GM23338 (cell line): ENCODE data around the gene MAST4.

Source experiments
- CREB1 ChIP-seq: fragments of 250-450 bp; sonication (Bioruptor Pico); IDR thresholded peaks from 2 replicates; pipeline ENCODE4 v1.5.0; 2020; ENCODE audit warnings: low read depth, mild to moderate bottlenecking, moderate library complexity
- CTCF ChIP-seq, 2 experiments: fragments of 200-600 bp in 1 of 2; sonication (generic) in 1 of 2; conservative IDR thresholded peaks; 2 replicates each; pipeline versions ENCODE4 v1.5.1 to v1.6.1; 2016 to 2017; ENCODE audit warnings: antibody characterized with exemption in 2 of 2, low read depth in 2 of 2, mild to moderate bottlenecking in 2 of 2, moderate library complexity in 1 of 2
- ETS1 ChIP-seq: IDR thresholded peaks from 2 replicates; pipeline ENCODE4 v1.6.1; 2016; ENCODE audit warnings: antibody characterized with exemption
- EZH2 ChIP-seq: fragments of 200-600 bp; sonication (generic); IDR thresholded peaks from one replicate; pipeline ENCODE4 v1.8.0; 2017; ENCODE audit warnings: antibody characterized with exemption, mild to moderate bottlenecking, low read depth; ENCODE audit not compliant: unreplicated experiment
- EZH2phosphoT487 ChIP-seq: fragments of 200-600 bp; sonication (generic); IDR thresholded peaks from one replicate; pipeline ENCODE4 v1.8.1; 2018; ENCODE audit warnings: antibody characterized with exemption; ENCODE audit not compliant: unreplicated experiment
- JUNB ChIP-seq: IDR thresholded peaks from one replicate; pipeline ENCODE4 v1.6.1; 2016; ENCODE audit warnings: antibody characterized with exemption; ENCODE audit not compliant: unreplicated experiment
- NANOG ChIP-seq: IDR thresholded peaks from 2 replicates; pipeline ENCODE4 v1.6.1; 2016; ENCODE audit warnings: antibody characterized with exemption, borderline replicate concordance
- POLR2AphosphoS5 ChIP-seq: IDR thresholded peaks from 2 replicates; pipeline ENCODE4 v1.6.1; 2016; ENCODE audit warnings: antibody characterized with exemption, low read depth
- STAT1 ChIP-seq: IDR thresholded peaks from one replicate; pipeline ENCODE4 v1.6.1; 2016; ENCODE audit warnings: antibody characterized with exemption; ENCODE audit not compliant: unreplicated experiment
- ZNF114 ChIP-seq: fragments of 250-450 bp; sonication (Bioruptor Pico); IDR thresholded peaks from 2 replicates; pipeline ENCODE4 v1.5.0; 2020; ENCODE audit warnings: mild to moderate bottlenecking, moderate library complexity
- ZNF331 ChIP-seq: fragments of 250-450 bp; sonication (Bioruptor Pico); IDR thresholded peaks from 2 replicates; pipeline ENCODE4 v1.5.0; 2020; ENCODE audit warnings: low read depth, mild to moderate bottlenecking, moderate library complexity
- TF ChIP-seq, protein P1 (sequence below): IDR thresholded peaks from one replicate; pipeline ENCODE4 v1.6.1; 2018; ENCODE audit warnings: antibody characterized with exemption; ENCODE audit not compliant: unreplicated experiment
- TF ChIP-seq, protein P2 (sequence below): fragments of 250-450 bp; sonication (Bioruptor Pico); IDR thresholded peaks from 2 replicates; pipeline ENCODE4 v1.5.0; 2020; ENCODE audit warnings: mild to moderate bottlenecking, moderate library complexity

DNA sequence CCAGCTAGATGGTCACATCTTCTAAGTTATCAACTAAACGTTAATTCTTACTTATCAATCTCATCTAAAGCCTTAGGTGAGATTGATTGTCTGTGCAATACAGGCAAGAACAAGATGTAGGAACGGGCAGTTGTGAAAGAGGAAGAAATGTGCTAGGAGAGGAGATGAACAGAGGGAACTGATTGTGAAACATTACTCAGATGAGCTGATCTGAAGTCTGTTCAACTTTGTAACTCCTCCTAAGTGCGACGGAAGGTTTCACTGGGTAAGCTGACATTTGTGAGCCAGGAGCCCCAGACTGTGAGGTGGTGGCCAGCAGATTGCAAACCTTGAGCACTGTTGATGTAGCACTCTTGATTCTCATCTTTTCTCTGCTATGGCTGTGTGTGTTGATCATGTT lies 396.4 kb downstream of the MAST4 start:
- TF ChIP-seq POLR2AphosphoS5 (no peak), ZNF114 (CRISPR knock-in tag) (no peak), CTCF (conservative IDR thresholded peaks at IDR 0.05; ENCODE audit: low read depth in 2 of 2) (no peak), EZH2phosphoT487 (no peak), EZH2 (no peak), JUNB (no peak), STAT1 (no peak), ZNF331 (CRISPR knock-in tag) (no peak), NANOG (no peak), CREB1 (CRISPR knock-in tag) (no peak), ETS1 (no peak)
- TF ChIP-seq, protein P1, sequence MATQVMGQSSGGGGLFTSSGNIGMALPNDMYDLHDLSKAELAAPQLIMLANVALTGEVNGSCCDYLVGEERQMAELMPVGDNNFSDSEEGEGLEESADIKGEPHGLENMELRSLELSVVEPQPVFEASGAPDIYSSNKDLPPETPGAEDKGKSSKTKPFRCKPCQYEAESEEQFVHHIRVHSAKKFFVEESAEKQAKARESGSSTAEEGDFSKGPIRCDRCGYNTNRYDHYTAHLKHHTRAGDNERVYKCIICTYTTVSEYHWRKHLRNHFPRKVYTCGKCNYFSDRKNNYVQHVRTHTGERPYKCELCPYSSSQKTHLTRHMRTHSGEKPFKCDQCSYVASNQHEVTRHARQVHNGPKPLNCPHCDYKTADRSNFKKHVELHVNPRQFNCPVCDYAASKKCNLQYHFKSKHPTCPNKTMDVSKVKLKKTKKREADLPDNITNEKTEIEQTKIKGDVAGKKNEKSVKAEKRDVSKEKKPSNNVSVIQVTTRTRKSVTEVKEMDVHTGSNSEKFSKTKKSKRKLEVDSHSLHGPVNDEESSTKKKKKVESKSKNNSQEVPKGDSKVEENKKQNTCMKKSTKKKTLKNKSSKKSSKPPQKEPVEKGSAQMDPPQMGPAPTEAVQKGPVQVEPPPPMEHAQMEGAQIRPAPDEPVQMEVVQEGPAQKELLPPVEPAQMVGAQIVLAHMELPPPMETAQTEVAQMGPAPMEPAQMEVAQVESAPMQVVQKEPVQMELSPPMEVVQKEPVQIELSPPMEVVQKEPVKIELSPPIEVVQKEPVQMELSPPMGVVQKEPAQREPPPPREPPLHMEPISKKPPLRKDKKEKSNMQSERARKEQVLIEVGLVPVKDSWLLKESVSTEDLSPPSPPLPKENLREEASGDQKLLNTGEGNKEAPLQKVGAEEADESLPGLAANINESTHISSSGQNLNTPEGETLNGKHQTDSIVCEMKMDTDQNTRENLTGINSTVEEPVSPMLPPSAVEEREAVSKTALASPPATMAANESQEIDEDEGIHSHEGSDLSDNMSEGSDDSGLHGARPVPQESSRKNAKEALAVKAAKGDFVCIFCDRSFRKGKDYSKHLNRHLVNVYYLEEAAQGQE = no peak
- TF ChIP-seq, protein P2, sequence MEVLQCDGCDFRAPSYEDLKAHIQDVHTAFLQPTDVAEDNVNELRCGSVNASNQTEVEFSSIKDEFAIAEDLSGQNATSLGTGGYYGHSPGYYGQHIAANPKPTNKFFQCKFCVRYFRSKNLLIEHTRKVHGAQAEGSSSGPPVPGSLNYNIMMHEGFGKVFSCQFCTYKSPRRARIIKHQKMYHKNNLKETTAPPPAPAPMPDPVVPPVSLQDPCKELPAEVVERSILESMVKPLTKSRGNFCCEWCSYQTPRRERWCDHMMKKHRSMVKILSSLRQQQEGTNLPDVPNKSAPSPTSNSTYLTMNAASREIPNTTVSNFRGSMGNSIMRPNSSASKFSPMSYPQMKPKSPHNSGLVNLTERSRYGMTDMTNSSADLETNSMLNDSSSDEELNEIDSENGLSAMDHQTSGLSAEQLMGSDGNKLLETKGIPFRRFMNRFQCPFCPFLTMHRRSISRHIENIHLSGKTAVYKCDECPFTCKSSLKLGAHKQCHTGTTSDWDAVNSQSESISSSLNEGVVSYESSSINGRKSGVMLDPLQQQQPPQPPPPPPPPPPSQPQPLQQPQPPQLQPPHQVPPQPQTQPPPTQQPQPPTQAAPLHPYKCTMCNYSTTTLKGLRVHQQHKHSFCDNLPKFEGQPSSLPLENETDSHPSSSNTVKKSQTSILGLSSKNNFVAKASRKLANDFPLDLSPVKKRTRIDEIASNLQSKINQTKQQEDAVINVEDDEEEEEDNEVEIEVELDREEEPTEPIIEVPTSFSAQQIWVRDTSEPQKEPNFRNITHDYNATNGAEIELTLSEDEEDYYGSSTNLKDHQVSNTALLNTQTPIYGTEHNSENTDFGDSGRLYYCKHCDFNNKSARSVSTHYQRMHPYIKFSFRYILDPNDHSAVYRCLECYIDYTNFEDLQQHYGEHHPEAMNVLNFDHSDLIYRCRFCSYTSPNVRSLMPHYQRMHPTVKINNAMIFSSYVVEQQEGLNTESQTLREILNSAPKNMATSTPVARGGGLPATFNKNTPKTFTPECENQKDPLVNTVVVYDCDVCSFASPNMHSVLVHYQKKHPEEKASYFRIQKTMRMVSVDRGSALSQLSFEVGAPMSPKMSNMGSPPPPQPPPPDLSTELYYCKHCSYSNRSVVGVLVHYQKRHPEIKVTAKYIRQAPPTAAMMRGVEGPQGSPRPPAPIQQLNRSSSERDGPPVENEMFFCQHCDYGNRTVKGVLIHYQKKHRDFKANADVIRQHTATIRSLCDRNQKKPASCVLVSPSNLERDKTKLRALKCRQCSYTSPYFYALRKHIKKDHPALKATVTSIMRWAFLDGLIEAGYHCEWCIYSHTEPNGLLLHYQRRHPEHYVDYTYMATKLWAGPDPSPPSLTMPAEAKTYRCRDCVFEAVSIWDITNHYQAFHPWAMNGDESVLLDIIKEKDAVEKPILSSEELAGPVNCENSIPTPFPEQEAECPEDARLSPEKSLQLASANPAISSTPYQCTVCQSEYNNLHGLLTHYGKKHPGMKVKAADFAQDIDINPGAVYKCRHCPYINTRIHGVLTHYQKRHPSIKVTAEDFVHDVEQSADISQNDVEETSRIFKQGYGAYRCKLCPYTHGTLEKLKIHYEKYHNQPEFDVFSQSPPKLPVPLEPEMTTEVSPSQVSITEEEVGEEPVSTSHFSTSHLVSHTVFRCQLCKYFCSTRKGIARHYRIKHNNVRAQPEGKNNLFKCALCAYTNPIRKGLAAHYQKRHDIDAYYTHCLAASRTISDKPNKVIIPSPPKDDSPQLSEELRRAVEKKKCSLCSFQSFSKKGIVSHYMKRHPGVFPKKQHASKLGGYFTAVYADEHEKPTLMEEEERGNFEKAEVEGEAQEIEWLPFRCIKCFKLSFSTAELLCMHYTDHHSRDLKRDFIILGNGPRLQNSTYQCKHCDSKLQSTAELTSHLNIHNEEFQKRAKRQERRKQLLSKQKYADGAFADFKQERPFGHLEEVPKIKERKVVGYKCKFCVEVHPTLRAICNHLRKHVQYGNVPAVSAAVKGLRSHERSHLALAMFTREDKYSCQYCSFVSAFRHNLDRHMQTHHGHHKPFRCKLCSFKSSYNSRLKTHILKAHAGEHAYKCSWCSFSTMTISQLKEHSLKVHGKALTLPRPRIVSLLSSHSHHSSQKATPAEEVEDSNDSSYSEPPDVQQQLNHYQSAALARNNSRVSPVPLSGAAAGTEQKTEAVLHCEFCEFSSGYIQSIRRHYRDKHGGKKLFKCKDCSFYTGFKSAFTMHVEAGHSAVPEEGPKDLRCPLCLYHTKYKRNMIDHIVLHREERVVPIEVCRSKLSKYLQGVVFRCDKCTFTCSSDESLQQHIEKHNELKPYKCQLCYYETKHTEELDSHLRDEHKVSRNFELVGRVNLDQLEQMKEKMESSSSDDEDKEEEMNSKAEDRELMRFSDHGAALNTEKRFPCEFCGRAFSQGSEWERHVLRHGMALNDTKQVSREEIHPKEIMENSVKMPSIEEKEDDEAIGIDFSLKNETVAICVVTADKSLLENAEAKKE (CRISPR knock-in tag) = no peak
